HepG2 (cell line): ENCODE measurements around the gene MFAP1. TPM values are rescaled to one million over a fixed set of nuclear protein-coding genes. Genes with fewer than 3 reads are reported as not detected.

Experiments
- ATF1 ChIP-seq: IDR thresholded peaks from 2 replicates; pipeline ENCODE4 v1.6.1; 2016; ENCODE audit warnings: mild to moderate bottlenecking, control low read depth
- EEA1 ChIP-seq: sonication (generic); formaldehyde crosslinking; IDR thresholded peaks from 2 replicates; pipeline ENCODE4 v1.5.1; 2020; ENCODE audit warnings: mild to moderate bottlenecking, missing genetic modification reagents, borderline replicate concordance
- GMEB1 ChIP-seq: sonication (generic); formaldehyde crosslinking; IDR thresholded peaks from 2 replicates; pipeline ENCODE4 v1.5.1; 2020; ENCODE audit warnings: missing genetic modification reagents, mild to moderate bottlenecking, borderline replicate concordance
- HNF4A ChIP-seq: sonication (generic); formaldehyde crosslinking; IDR thresholded peaks from 2 replicates; pipeline ENCODE4 v1.4.0; 2020; ENCODE audit warnings: missing genetic modification reagents
- HOMEZ ChIP-seq: IDR thresholded peaks from 2 replicates; pipeline ENCODE4 v1.6.1; 2016; ENCODE audit warnings: low read depth
- IRF9 ChIP-seq: sonication (generic); formaldehyde crosslinking; IDR thresholded peaks from 2 replicates; pipeline ENCODE4 v1.8.0; 2022; ENCODE audit warnings: missing genetic modification reagents, mild to moderate bottlenecking, borderline replicate concordance
- KLF9 ChIP-seq: IDR thresholded peaks from 2 replicates; pipeline ENCODE4 v1.6.1; 2016; ENCODE audit warnings: low read depth
- MIXL1 ChIP-seq: IDR thresholded peaks from 2 replicates; pipeline ENCODE4 v1.6.1; 2016
- MTERF4 ChIP-seq: sonication (generic); formaldehyde crosslinking; IDR thresholded peaks from 2 replicates; pipeline ENCODE4 v1.8.0; 2023; ENCODE audit warnings: mild to moderate bottlenecking, missing genetic modification reagents
- NCOR1 ChIP-seq: fragments of 200-600 bp; sonication (generic); IDR thresholded peaks from 2 replicates; pipeline ENCODE4 v1.7.0; 2017; ENCODE audit warnings: antibody characterized with exemption, low read length, borderline replicate concordance
- PRDM15 ChIP-seq: sonication (generic); formaldehyde crosslinking; IDR thresholded peaks from 2 replicates; pipeline ENCODE4 v1.4.0; 2020; ENCODE audit warnings: missing genetic modification reagents
- RARG ChIP-seq: sonication (generic); formaldehyde crosslinking; IDR thresholded peaks from 2 replicates; pipeline ENCODE4 v1.4.0; 2020; ENCODE audit warnings: low read depth, mild to moderate bottlenecking, missing genetic modification reagents
- SAFB2 ChIP-seq: sonication (generic); formaldehyde crosslinking; IDR thresholded peaks from 2 replicates; pipeline ENCODE4 v1.5.1; 2020; ENCODE audit warnings: missing genetic modification reagents, low read depth, mild to moderate bottlenecking, borderline replicate concordance
- ZC3H4 ChIP-seq: sonication (generic); formaldehyde crosslinking; IDR thresholded peaks from 2 replicates; pipeline ENCODE4 v1.4.0; 2020; ENCODE audit warnings: missing genetic modification reagents, borderline replicate concordance
- ZFY ChIP-seq: sonication (generic); formaldehyde crosslinking; IDR thresholded peaks from 2 replicates; pipeline ENCODE4 v1.4.0; 2020; ENCODE audit warnings: missing genetic modification reagents
- ZKSCAN1 ChIP-seq: fragments of 150-350 bp; IDR thresholded peaks from 2 replicates; pipeline ENCODE4 v1.6.1; 2014; ENCODE audit warnings: low read length
- ZMAT3 ChIP-seq: sonication (generic); formaldehyde crosslinking; conservative IDR thresholded peaks from 2 replicates; pipeline ENCODE4 v1.7.0; 2021; ENCODE audit warnings: missing genetic modification reagents
- ZMYM4 ChIP-seq: sonication (generic); formaldehyde crosslinking; IDR thresholded peaks from 2 replicates; pipeline ENCODE4 v1.8.1; 2023; ENCODE audit warnings: mild to moderate bottlenecking, missing genetic modification reagents
- ZNF235 ChIP-seq: sonication (generic); formaldehyde crosslinking; IDR thresholded peaks from 2 replicates; pipeline ENCODE4 v1.8.1; 2023; ENCODE audit warnings: mild to moderate bottlenecking, missing genetic modification reagents, borderline replicate concordance
- ZNF263 ChIP-seq: sonication (generic); formaldehyde crosslinking; IDR thresholded peaks from 2 replicates; pipeline ENCODE4 v1.4.0; 2020; ENCODE audit warnings: missing genetic modification reagents
- ZNF335 ChIP-seq: sonication (generic); formaldehyde crosslinking; IDR thresholded peaks from 2 replicates; pipeline ENCODE4 v1.4.0; 2020; ENCODE audit warnings: missing genetic modification reagents
- ZNF546 ChIP-seq: sonication (generic); formaldehyde crosslinking; conservative IDR thresholded peaks from 2 replicates; pipeline ENCODE4 v1.8.1; 2023; ENCODE audit warnings: mild to moderate bottlenecking, missing genetic modification reagents
- ZNF766 ChIP-seq: sonication (generic); formaldehyde crosslinking; IDR thresholded peaks from 2 replicates; pipeline ENCODE4 v1.5.0; 2020; ENCODE audit warnings: missing genetic modification reagents, borderline replicate concordance
- polyA plus RNA-seq, 8 experiments: library from polyadenylated mRNA; depleted of rRNA in 3 of 8; stranded (reverse) in 7 of 8; unstranded in 1 of 8; fragments of >200 nt; fragmentation: Illumina TruSeq in 4 of 8; extraction: Trizol in 4 of 8; gene quantifications; 2 replicates each; pipeline versions ENCODE4 v1.2.1 to v1.2.3, GENCODE V29; 2011 to 2016; ENCODE audit warnings: low read depth in 4 of 8, missing spikeins in 1 of 8, mixed read lengths in 1 of 8; ENCODE audit not compliant: insufficient read depth in 1 of 8
- total RNA-seq, 5 experiments: library from RNA; depleted of rRNA; stranded (reverse); fragments of >200 nt; fragmentation: Illumina TruSeq; extraction: Trizol; gene quantifications; 2 replicates each; pipeline ENCODE4 v1.2.3, GENCODE V29; 2016; ENCODE audit warnings: low read depth in 1 of 5

The MFAP1 gene
- total and polyA plus RNA-seq, 2 of the 13 experiments (the other 11 are each of a cell fraction or from before 2014, with no cell fraction given): 11.8 to 39.5 TPM

- no peak for TF ChIP-seq RARG (CRISPR knock-in tag)
- TF ChIP-seq ZMAT3 (CRISPR knock-in tag): peak; percentile 69; the same call in 1 of the 2 replicates
- no peak for TF ChIP-seq HNF4A (CRISPR knock-in tag)
- TF ChIP-seq ZNF335: no peak
- TF ChIP-seq PRDM15 (CRISPR knock-in tag): no peak
- no peak for TF ChIP-seq ZC3H4 (CRISPR knock-in tag)
- TF ChIP-seq ZNF263 (CRISPR knock-in tag): no peak
- TF ChIP-seq ZKSCAN1: no peak
- TF ChIP-seq IRF9: no peak
- TF ChIP-seq HOMEZ (CRISPR knock-in tag): no peak
- TF ChIP-seq MTERF4 (CRISPR knock-in tag): peak; percentile 73; the same call in 1 of the 2 replicates
- no peak for TF ChIP-seq KLF9 (CRISPR knock-in tag)
- no peak for TF ChIP-seq GMEB1 (CRISPR knock-in tag)
- TF ChIP-seq ZMYM4: no peak
- no peak for TF ChIP-seq ZNF766 (CRISPR knock-in tag)
- TF ChIP-seq ZFY: no peak
- peak; percentile 42; the same call in 1 of the 2 replicates for TF ChIP-seq ZNF235
- no peak for TF ChIP-seq MIXL1 (CRISPR knock-in tag)
- no peak for TF ChIP-seq NCOR1
- no peak for TF ChIP-seq ATF1 (CRISPR knock-in tag)
- no peak for TF ChIP-seq SAFB2 (CRISPR knock-in tag)
- TF ChIP-seq EEA1 (CRISPR knock-in tag): no peak
- peak; percentile 60 for TF ChIP-seq ZNF546
Measured at GRCh38 chr15:43776718-43777266, 47.7 kb downstream of the MFAP1 start, which contains the start of gene ELL3 (continued).
